ENCODE results near the gene ROBO4. TPM values are rescaled to one million over a fixed set of nuclear protein-coding genes. Genes with fewer than 3 reads are reported as not detected.

The ROBO4 gene
- total and polyA plus RNA-seq, 7 donors, result 5.4 to 17.5 (median 14.9) TPM

DNA sequence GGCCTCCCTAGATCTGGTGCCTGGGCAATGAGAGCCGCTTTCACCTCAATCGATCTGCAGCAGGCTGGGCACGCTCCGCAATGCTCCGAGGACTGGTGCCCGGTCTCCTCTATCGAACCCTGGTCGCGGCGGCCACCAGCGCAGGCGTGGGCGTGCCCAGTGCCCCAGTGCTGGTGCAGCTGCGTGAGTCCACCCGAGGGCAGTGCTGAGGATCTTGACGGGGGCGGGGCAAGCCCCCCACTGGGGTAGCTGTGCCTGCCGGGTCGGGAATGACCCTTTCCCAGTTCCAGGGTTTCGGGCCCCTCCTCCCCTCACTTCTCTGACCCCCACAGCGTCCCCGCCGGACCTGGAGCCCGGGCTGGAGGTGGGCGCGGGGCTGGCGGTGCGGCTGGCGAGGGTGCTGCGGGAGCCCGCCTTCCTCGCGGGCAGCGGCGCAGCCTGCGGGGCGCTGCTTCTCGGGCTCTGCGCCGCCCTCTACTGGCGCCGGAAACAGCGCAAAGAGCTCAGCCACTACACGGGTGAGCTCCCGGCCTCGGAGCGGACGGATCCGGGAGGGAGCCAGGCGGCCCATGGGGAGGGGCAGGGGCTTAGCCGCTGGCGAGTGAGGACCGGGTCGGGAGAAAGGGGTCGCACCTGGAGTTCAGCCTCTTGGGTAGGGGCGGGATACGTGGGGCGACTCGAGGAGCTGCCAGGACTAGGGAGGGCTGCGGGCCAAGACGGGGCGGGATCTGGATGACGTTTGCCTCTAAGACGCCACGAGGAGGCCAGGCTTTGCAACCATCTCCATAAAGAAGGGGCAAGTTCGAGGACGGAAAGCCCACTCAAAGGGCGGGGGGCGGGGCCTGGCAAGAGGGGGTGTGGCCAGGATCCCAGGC is 21.5 kb downstream of the ROBO4 start:
- peak; percentile 87 to 91 for DNase-seq
- Histone ChIP-seq H3K27me3 (ENCODE audit: insufficient read depth in 3 of 3, low read length in 2 of 3) (peaks cover 0 to 27% (median 4%) of the 10 kb centered on the region in 3 donors), H3K4me1 (no peaks in the 10 kb centered on the region), H3K9me3 (no peaks in the 10 kb centered on the region), H3K27ac (peak overlapping the region; percentile 71), H3K36me3 (ENCODE audit: insufficient read depth in 1 of 2, low read depth in 1 of 2) (no peaks in the 10 kb centered on the region), H3K4me3 (peak overlapping the region; percentile 72)
- intact Hi-C loops (cut with DNase I), result no loop called here
- TF ChIP-seq, protein P1, sequence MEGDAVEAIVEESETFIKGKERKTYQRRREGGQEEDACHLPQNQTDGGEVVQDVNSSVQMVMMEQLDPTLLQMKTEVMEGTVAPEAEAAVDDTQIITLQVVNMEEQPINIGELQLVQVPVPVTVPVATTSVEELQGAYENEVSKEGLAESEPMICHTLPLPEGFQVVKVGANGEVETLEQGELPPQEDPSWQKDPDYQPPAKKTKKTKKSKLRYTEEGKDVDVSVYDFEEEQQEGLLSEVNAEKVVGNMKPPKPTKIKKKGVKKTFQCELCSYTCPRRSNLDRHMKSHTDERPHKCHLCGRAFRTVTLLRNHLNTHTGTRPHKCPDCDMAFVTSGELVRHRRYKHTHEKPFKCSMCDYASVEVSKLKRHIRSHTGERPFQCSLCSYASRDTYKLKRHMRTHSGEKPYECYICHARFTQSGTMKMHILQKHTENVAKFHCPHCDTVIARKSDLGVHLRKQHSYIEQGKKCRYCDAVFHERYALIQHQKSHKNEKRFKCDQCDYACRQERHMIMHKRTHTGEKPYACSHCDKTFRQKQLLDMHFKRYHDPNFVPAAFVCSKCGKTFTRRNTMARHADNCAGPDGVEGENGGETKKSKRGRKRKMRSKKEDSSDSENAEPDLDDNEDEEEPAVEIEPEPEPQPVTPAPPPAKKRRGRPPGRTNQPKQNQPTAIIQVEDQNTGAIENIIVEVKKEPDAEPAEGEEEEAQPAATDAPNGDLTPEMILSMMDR (IDR thresholded peaks at IDR 0.05), result peak; percentile 62
- WGBS, 3 donors, result 1 to 2% (median 2%) methylated on average over 46 to 69 of the region's 69 CpGs
- peak; percentile 88 to 95 (median 90) for ATAC-seq

DNA sequence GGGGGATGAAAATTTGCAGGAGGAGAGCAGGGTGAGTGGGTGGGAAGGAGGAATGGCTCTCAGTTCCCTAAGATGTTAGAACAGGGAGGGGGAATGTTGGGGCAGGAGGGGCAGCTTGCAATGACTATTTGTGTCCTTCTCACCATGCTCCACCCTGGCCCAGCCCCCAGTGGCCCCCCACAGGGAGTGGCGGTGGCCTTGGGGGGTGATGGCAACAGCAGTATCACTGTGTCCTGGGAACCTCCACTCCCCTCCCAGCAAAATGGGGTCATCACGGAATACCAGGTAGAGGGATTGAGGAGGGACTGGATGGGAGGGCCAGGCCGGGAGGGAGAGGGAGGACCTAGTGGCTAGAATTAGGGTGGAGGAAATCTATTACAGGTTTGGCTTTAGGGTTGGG is 22.3 kb downstream of the ROBO4 start:
- TF ChIP-seq, protein P1 (IDR thresholded peaks at IDR 0.05), result no peak
- H3K27me3 ChIP-seq (ENCODE audit: insufficient read depth in 3 of 3, low read length in 2 of 3), result peaks cover 0 to 34% (median 9%) of the 10 kb centered on the region in 3 donors
- ATAC-seq (no peak), DNase-seq (no peak)
- H3K9me3 ChIP-seq, result no peaks in the 10 kb centered on the region
- 62 to 65% (median 63%) methylated on average over 3 of the region's 3 CpGs for WGBS, 3 donors
- H3K36me3 ChIP-seq (ENCODE audit: insufficient read depth in 1 of 2, low read depth in 1 of 2), result no peaks in the 10 kb centered on the region
- H3K4me1 ChIP-seq, result no peaks in the 10 kb centered on the region
- intact Hi-C loops (cut with DNase I), result no loop called here
- peak overlapping the region; percentile 72 for H3K4me3 ChIP-seq
- no peak overlapping the region for H3K27ac ChIP-seq

DNA sequence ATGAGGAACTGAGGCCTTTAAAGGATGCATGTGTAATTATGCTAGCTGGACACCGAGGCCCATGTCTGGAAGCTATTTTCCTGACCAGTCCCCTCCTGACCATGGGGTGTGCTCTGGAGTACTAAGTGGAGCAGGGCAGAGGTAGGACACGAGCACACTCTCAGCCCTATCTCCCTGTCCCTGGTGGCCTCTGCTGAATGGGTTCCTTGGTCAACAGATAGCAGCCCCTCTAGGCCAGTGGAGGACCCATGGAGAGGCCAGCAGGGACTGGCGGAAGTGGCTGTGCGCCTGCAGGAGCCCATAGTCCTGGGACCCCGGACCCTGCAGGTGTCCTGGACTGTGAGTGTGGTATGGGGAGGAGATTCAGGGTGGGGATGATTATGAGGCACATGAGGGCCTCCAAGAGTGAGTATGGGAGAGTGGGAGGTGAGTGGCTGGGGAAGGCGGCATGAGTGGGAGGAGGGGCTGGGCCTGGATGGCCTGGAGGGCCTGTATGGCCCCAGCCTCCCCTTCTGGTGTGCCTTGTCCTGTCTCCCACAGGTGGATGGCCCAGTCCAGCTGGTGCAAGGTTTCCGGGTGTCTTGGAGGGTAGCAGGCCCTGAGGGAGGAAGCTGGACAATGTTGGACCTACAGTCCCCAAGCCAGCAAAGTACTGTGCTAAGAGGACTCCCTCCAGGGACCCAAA is 23.0 kb downstream of the ROBO4 start:
- no peak for DNase-seq
- intact Hi-C loops (cut with DNase I), result no loop called here
- Histone ChIP-seq H3K27me3 (ENCODE audit: insufficient read depth in 3 of 3, low read length in 2 of 3) (peaks cover 0 to 41% (median 13%) of the 10 kb centered on the region in 3 donors), H3K27ac (no peak overlapping the region), H3K4me3 (no peak overlapping the region), H3K4me1 (no peaks in the 10 kb centered on the region), H3K36me3 (ENCODE audit: insufficient read depth in 1 of 2, low read depth in 1 of 2) (no peaks in the 10 kb centered on the region), H3K9me3 (no peaks in the 10 kb centered on the region)
- no peak for ATAC-seq
- TF ChIP-seq, protein P1 (IDR thresholded peaks at IDR 0.05), result no peak
- 93 to 96% (median 95%) methylated on average over 6 to 7 of the region's 7 CpGs for WGBS, 3 donors

DNA sequence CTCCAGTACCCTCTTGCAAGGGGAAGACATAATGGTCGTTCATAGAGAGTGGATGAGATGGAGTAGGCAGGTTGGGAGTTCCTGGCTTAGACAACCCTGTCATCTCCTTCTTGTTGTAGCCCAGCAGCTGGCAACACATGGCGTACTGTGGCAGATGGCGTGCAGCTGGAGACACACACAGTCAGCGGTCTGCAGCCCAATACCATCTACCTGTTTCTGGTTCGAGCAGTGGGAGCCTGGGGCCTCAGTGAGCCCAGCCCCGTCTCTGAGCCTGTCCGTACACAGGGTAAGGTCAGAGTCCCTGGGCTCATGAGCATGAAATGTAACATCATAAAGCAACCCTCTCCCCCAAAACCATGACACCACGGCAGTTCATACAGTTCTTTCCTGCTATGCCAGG is 23.7 kb downstream of the ROBO4 start:
- Histone ChIP-seq H3K9me3 (no peaks in the 10 kb centered on the region), H3K4me1 (no peaks in the 10 kb centered on the region), H3K27me3 (ENCODE audit: insufficient read depth in 3 of 3, low read length in 2 of 3) (peaks cover 0 to 49% (median 18%) of the 10 kb centered on the region in 3 donors), H3K4me3 (no peak overlapping the region), H3K27ac (no peak overlapping the region), H3K36me3 (ENCODE audit: insufficient read depth in 1 of 2, low read depth in 1 of 2) (no peaks in the 10 kb centered on the region)
- WGBS, 3 donors, result 72 to 79% (median 74%) methylated on average over 8 of the region's 8 CpGs
- ATAC-seq (no peak), DNase-seq (no peak)
- intact Hi-C loops (cut with DNase I), result no loop called here
- TF ChIP-seq, protein P1 (IDR thresholded peaks at IDR 0.05), result no peak

All from psoas muscle (tissue), 8 donors.